ENCODE results near the gene BBS1. TPM values are rescaled to one million over a fixed set of nuclear protein-coding genes. Genes with fewer than 3 reads are reported as not detected.

The BBS1 gene
- total RNA-seq, 1 experiment from 2014 or later: 32.2 TPM

- Mint-ChIP-seq H3K4me3 (ENCODE audit: low read depth, unreplicated experiment) (no peak overlapping the region), H3K27me3 (ENCODE audit: unreplicated experiment) (no peaks in the 10 kb centered on the region), H3K9me3 (ENCODE audit: low read depth, unreplicated experiment) (no peaks in the 10 kb centered on the region), H3K27ac (ENCODE audit: unreplicated experiment) (no peak overlapping the region), H3K4me1 (ENCODE audit: low read depth, unreplicated experiment) (no peaks in the 10 kb centered on the region), H3K36me3 (ENCODE audit: insufficient read depth, unreplicated experiment) (peaks cover 44% of the 10 kb centered on the region)
- intact Hi-C loops (cut with micrococcal nuclease; ENCODE audit: unreplicated experiment): no loop called here
- no TSS peak for BruUV-seq (replicated peaks)
- no peak for DNase-seq
- TF ChIP-seq CTCF (IDR thresholded peaks at IDR 0.05; ENCODE audit: unreplicated experiment): no peak
- CTCF ChIA-PET: no interaction called here
Measured at GRCh38 chr11:66476173-66476840, 34.1 kb upstream of the BBS1 start.

- no peaks in the 10 kb centered on the region for H3K4me1 Mint-ChIP-seq (ENCODE audit: low read depth, unreplicated experiment)
- BruUV-seq (replicated peaks): no TSS peak
- TF ChIP-seq CTCF (IDR thresholded peaks at IDR 0.05; ENCODE audit: unreplicated experiment): no peak
- intact Hi-C loops (cut with micrococcal nuclease; ENCODE audit: unreplicated experiment): no loop called here
- CTCF ChIA-PET: no interaction called here
- no peaks in the 10 kb centered on the region for H3K27me3 Mint-ChIP-seq (ENCODE audit: unreplicated experiment)
- DNase-seq: no peak
- no peak overlapping the region for H3K27ac Mint-ChIP-seq (ENCODE audit: unreplicated experiment)
- H3K36me3 Mint-ChIP-seq (ENCODE audit: insufficient read depth, unreplicated experiment): peaks cover 44% of the 10 kb centered on the region
- no peak overlapping the region for H3K4me3 Mint-ChIP-seq (ENCODE audit: low read depth, unreplicated experiment)
- H3K9me3 Mint-ChIP-seq (ENCODE audit: low read depth, unreplicated experiment): no peaks in the 10 kb centered on the region
Measured at GRCh38 chr11:66476841-66477251, 33.6 kb upstream of the BBS1 start.

GRCh38 chr11:66477263-66478201 is 32.9 kb upstream of the BBS1 start:
- H3K4me1 Mint-ChIP-seq (ENCODE audit: low read depth, unreplicated experiment): no peaks in the 10 kb centered on the region
- BruUV-seq (replicated peaks): no TSS peak
- no peaks in the 10 kb centered on the region for H3K27me3 Mint-ChIP-seq (ENCODE audit: unreplicated experiment)
- intact Hi-C loops (cut with micrococcal nuclease; ENCODE audit: unreplicated experiment): no loop called here
- H3K27ac Mint-ChIP-seq (ENCODE audit: unreplicated experiment): peak overlapping the region; percentile 40
- no peak for DNase-seq
- CTCF ChIA-PET: interaction anchor here (1.1 to 1.4 kb wide), 2 partner anchors 8 to 39 kb away, joined by 4 to 5 read pairs; partner anchors contain the start of gene MRPL11
- H3K36me3 Mint-ChIP-seq (ENCODE audit: insufficient read depth, unreplicated experiment): peaks cover 49% of the 10 kb centered on the region
- no peaks in the 10 kb centered on the region for H3K9me3 Mint-ChIP-seq (ENCODE audit: low read depth, unreplicated experiment)
- H3K4me3 Mint-ChIP-seq (ENCODE audit: low read depth, unreplicated experiment): no peak overlapping the region
- TF ChIP-seq CTCF (IDR thresholded peaks at IDR 0.05; ENCODE audit: unreplicated experiment): no peak

- peaks cover 46% of the 10 kb centered on the region for H3K36me3 Mint-ChIP-seq (ENCODE audit: insufficient read depth, unreplicated experiment)
- H3K4me1 Mint-ChIP-seq (ENCODE audit: low read depth, unreplicated experiment): no peaks in the 10 kb centered on the region
- peak; percentile 36 for DNase-seq
- peak overlapping the region; percentile 92 for H3K27ac Mint-ChIP-seq (ENCODE audit: unreplicated experiment)
- CTCF ChIA-PET: interaction anchor here (1.1 to 2.3 kb wide), 4 partner anchors 10 to 199 kb away, joined by 4 to 10 read pairs (median 6); partner anchors contain the start of genes MRPL11 and RBM4B
- intact Hi-C loops (cut with micrococcal nuclease; ENCODE audit: unreplicated experiment): no loop called here
- BruUV-seq (replicated peaks): no TSS peak
- peak overlapping the region; percentile 93 for H3K4me3 Mint-ChIP-seq (ENCODE audit: low read depth, unreplicated experiment)
- no peaks in the 10 kb centered on the region for H3K27me3 Mint-ChIP-seq (ENCODE audit: unreplicated experiment)
- H3K9me3 Mint-ChIP-seq (ENCODE audit: low read depth, unreplicated experiment): no peaks in the 10 kb centered on the region
- peak; percentile 89 for TF ChIP-seq CTCF (IDR thresholded peaks at IDR 0.05; ENCODE audit: unreplicated experiment)
Measured at GRCh38 chr11:66478729-66479393, 31.6 kb upstream of the BBS1 start.
